ENCODE data around the gene HMGN4.
"Not testable (repeated sequence)": the region's sequence is repeated elsewhere in the genome, so short reads cannot be mapped to it uniquely, and the experiment has no call there.

The HMGN4 gene

DNA sequence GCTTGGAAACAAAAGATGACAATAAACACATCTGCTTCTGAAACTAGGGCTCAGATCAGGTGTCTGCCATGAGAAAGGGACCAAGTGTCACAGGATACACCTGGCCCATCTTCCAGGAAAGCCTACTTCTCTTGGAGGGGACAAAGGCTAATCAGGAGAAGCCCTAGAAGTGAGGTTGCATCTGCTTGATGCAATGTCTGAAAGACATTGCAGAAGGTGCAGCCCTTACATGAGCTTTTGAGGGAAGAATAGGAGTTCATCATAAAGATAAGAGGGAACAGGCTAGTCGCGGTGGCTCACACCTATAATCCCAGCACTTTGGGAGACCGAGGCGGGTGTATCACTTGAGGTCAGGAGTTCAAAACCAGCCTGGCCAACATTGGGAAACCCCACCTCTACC is 40.6 kb upstream of the HMGN4 start:
- FAIRE-seq (no peak), DNase-seq (ENCODE audit: insufficient read length, low spot score) (no peak)
- TF ChIP-seq CTCF (IDR thresholded peaks at IDR 0.05; ENCODE audit: insufficient read depth, missing control alignments): no peak

DNA sequence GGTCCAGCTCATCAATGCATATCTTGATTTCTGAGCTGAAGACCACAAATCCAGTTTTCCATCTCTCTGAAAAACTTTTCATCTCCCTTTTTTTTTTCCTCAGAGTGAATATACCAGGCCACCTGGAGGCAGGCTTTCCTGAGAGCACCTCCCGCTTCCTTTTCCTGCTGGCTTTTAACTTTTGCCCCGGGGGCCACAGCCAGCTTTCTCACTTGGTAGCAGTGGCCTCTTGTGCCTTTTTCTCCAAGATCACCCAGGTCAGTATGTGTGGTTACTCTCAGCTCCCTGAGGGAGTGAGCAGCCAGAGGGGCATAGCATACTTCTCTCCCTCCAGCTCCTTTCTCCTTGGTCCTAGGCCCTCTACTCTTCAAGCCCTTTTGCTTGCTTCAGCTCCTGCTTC is 38.1 kb upstream of the HMGN4 start, which contains the start of gene BTN1A1:
Gene BTN1A1 (plus strand): TSS at position 202 of the 400 bp plus-strand sequence. CDS start 984 bp downstream, outside the sequence.
- no peak for TF ChIP-seq CTCF (IDR thresholded peaks at IDR 0.05; ENCODE audit: insufficient read depth, missing control alignments)
- FAIRE-seq (no peak), DNase-seq (ENCODE audit: insufficient read length, low spot score) (no peak)

GRCh38 chr6:26501482-26501986 is 36.6 kb upstream of the HMGN4 start:
- DNase-seq (ENCODE audit: insufficient read length, low spot score) (no peak), FAIRE-seq (no peak)
- no peak for TF ChIP-seq CTCF (IDR thresholded peaks at IDR 0.05; ENCODE audit: insufficient read depth, missing control alignments)

- no peak for TF ChIP-seq CTCF (IDR thresholded peaks at IDR 0.05; ENCODE audit: insufficient read depth, missing control alignments)
- no peak for DNase-seq (ENCODE audit: insufficient read length, low spot score)
- FAIRE-seq: no peak
These were observed 36.0 kb upstream of the HMGN4 start for GRCh38 chr6:26502165-26502564.

- TF ChIP-seq CTCF (IDR thresholded peaks at IDR 0.05; ENCODE audit: insufficient read depth, missing control alignments): no peak
- FAIRE-seq: no peak
- DNase-seq (ENCODE audit: insufficient read length, low spot score): no peak
These were observed 35.5 kb upstream of the HMGN4 start for GRCh38 chr6:26502626-26503025.

- no peak for TF ChIP-seq CTCF (IDR thresholded peaks at IDR 0.05; ENCODE audit: insufficient read depth, missing control alignments)
- DNase-seq (ENCODE audit: insufficient read length, low spot score) (no peak), FAIRE-seq (no peak)
These were observed 30.5 kb upstream of the HMGN4 start for GRCh38 chr6:26507658-26508057.

GRCh38 chr6:26511033-26511432 is 27.1 kb upstream of the HMGN4 start:
- DNase-seq (ENCODE audit: insufficient read length, low spot score); FAIRE-seq: not testable (repeated sequence)

- no peak for TF ChIP-seq CTCF (IDR thresholded peaks at IDR 0.05; ENCODE audit: insufficient read depth, missing control alignments)
- no peak for DNase-seq (ENCODE audit: insufficient read length, low spot score)
- FAIRE-seq: no peak
These were observed 23.2 kb upstream of the HMGN4 start for GRCh38 chr6:26514984-26515383.
